ENCODE data around the gene DNM1.

Gene DNM1

GRCh38 chr9:128208946-128209669 is 5.9 kb downstream of the DNM1 start:
- TF ChIP-seq CTCF (IDR thresholded peaks at IDR 0.05): no peak

- no peak for TF ChIP-seq CTCF (IDR thresholded peaks at IDR 0.05)
Observed at GRCh38 chr9:128211186-128211980, 8.2 kb downstream of the DNM1 start.

- TF ChIP-seq CTCF (IDR thresholded peaks at IDR 0.05): no peak
Observed at GRCh38 chr9:128211981-128212281, 8.8 kb downstream of the DNM1 start.

- TF ChIP-seq CTCF (IDR thresholded peaks at IDR 0.05): no peak
Observed at GRCh38 chr9:128213746-128214497, 10.7 kb downstream of the DNM1 start.

- TF ChIP-seq CTCF (IDR thresholded peaks at IDR 0.05): no peak
Observed at GRCh38 chr9:128214571-128215490, 11.7 kb downstream of the DNM1 start.

GRCh38 chr9:128215491-128216409 is 12.6 kb downstream of the DNM1 start:
- no peak for TF ChIP-seq CTCF (IDR thresholded peaks at IDR 0.05)
